ENCODE data around the gene TMEM272. TPM values are rescaled to one million over a fixed set of nuclear protein-coding genes. Genes with fewer than 3 reads are reported as not detected.

Gene TMEM272
- total and polyA plus RNA-seq, 2 of the 13 experiments (the other 11 are each of a cell fraction or from before 2014, with no cell fraction given) = 0.37 to 0.62 TPM

DNA sequence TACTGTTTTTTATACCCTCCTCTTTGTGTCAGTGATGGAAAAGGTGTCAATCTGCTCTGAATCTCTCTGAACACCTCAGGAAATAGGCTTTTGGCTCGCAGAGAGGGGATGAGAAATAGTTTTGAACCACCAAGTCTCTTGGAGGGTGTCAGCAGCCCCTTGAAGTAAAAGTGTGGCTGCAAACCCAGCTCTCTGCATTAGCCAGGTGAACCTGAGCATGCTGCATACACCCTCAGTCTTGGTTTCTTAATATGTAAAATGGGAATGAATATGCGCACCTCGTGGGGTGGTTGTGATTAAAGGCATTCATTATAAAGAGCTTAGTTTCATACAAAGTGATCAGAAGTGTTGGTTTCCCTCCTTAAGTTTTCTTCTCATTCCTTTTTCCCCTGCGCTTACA is 39.7 kb downstream of the TMEM272 start:
- POLR2A ChIA-PET = interaction anchor here (1.1 kb wide), 1 partner anchor 10 kb away, joined by 3 read pairs; no protein-coding TSS in a partner anchor
- Histone ChIP-seq H3K27ac (ENCODE audit: extremely low read length, insufficient read depth, low read length) (no peak overlapping the region), H3K79me2 (ENCODE audit: insufficient read depth, low read length) (no peaks in the 10 kb centered on the region), H3K9me3 (ENCODE audit: low read length) (no peaks in the 10 kb centered on the region), H3K36me3 (replicated peaks in 1 of 2; ENCODE audit: control insufficient read depth in 1 of 2, insufficient read depth in 2 of 2, low read length in 2 of 2) (no peaks in the 10 kb centered on the region), H3K4me2 (ENCODE audit: low read depth, low read length) (peak overlapping the region; percentile 95), H4K20me1 (ENCODE audit: insufficient read depth, low read length) (no peaks in the 10 kb centered on the region), H3K4me1 (ENCODE audit: insufficient read depth, low read length) (peaks cover 46% of the 10 kb centered on the region), H3K9ac (ENCODE audit: insufficient read depth, low read depth, low read length) (no peak overlapping the region), H3K27me3 (ENCODE audit: control insufficient read depth in 1 of 2, insufficient read depth in 2 of 2, low read length in 2 of 2) (no peaks in the 10 kb centered on the region), H2AFZ (ENCODE audit: low read length) (no peak overlapping the region), H3K4me3 (replicated peaks in 1 of 3; ENCODE audit: insufficient read depth in 1 of 3, low read depth in 2 of 3, low read length in 3 of 3) (no peak overlapping the region)
- DNase-seq (ENCODE audit: low spot score) (no peak), FAIRE-seq (no peak), ATAC-seq (no peak)
- CTCF ChIA-PET (ENCODE audit: low intra/inter-chr PET ratio, low total read pairs) = no interaction called here
- intact Hi-C loops (cut with micrococcal nuclease; ENCODE audit: unreplicated experiment) = no loop called here
- TF ChIP-seq ZNF282 (IDR thresholded peaks at IDR 0.05; ENCODE audit: partially characterized antibody) (no peak), ARID2 (CRISPR knock-in tag; IDR thresholded peaks at IDR 0.05; ENCODE audit: borderline replicate concordance) (no peak), SRSF1 (optimal IDR thresholded peaks at IDR 0.05; ENCODE audit: low read depth, low read length) (no peak), MBNL3 (CRISPR knock-in tag; conservative IDR thresholded peaks at IDR 0.05) (no peak), ZNF34 (CRISPR knock-in tag; IDR thresholded peaks at IDR 0.05; ENCODE audit: borderline replicate concordance) (no peak), RBM39 (IDR thresholded peaks at IDR 0.05; ENCODE audit: low read depth, low read length, poor library complexity, severe bottlenecking) (no peak), ZNF724P (CRISPR knock-in tag; IDR thresholded peaks at IDR 0.05; ENCODE audit: borderline replicate concordance) (no peak), ZNF337 (CRISPR knock-in tag; IDR thresholded peaks at IDR 0.05; ENCODE audit: borderline replicate concordance, low read depth) (no peak), MTF2 (CRISPR knock-in tag; IDR thresholded peaks at IDR 0.05; ENCODE audit: borderline replicate concordance) (no peak), ZNF562 (CRISPR knock-in tag; IDR thresholded peaks at IDR 0.05; ENCODE audit: borderline replicate concordance) (no peak), ZFP90 (CRISPR knock-in tag; IDR thresholded peaks at IDR 0.05; ENCODE audit: borderline replicate concordance) (no peak), ZNF841 (CRISPR knock-in tag; IDR thresholded peaks at IDR 0.05; ENCODE audit: borderline replicate concordance) (no peak), FOXP1 (IDR thresholded peaks at IDR 0.05) (no peak), FOXP1 (CRISPR knock-in tag; IDR thresholded peaks at IDR 0.05) (no peak), ZNF468 (CRISPR knock-in tag; IDR thresholded peaks at IDR 0.05) (no peak), ZNF143 (CRISPR knock-in tag; IDR thresholded peaks at IDR 0.05) (no peak)
- TF ChIP-seq, protein P1, sequence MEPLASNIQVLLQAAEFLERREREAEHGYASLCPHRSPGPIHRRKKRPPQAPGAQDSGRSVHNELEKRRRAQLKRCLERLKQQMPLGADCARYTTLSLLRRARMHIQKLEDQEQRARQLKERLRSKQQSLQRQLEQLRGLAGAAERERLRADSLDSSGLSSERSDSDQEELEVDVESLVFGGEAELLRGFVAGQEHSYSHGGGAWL (CRISPR knock-in tag; IDR thresholded peaks at IDR 0.05) = no peak
- in situ Hi-C loops (cut with HindIII; ENCODE audit: extremely low pct_ligation_motif_present, low pct_unique_long_range_greater_than_20kb) = no loop called here
- no TSS peak for BruUV-seq (replicated peaks)
- WGBS (ENCODE audit: low lambda C conversion rate) = 94% methylated on average over 4 of the region's 4 CpGs

Measured in HepG2 (cell line).